HG03565 (cell line): Measurements from ENCODE around the gene NAPEPLD.
"Not testable (repeated sequence)": the region's sequence is repeated elsewhere in the genome, so short reads cannot be mapped to it uniquely, and the experiment has no call there.

Experiments
- ATAC-seq: cut with Tn5 transposase; IDR thresholded peaks from one replicate; pipeline ENCODE4 v1.9.1; 2021; ENCODE audit warnings: mild to moderate bottlenecking, moderate library complexity; ENCODE audit not compliant: unreplicated experiment

The NAPEPLD gene

GRCh38 chr7:103144754-103145153 lies 4.1 kb downstream of the NAPEPLD start:
- ATAC-seq: not testable (repeated sequence)

GRCh38 chr7:103143868-103144267 lies 5.0 kb downstream of the NAPEPLD start:
- ATAC-seq: no peak

- no peak for ATAC-seq
Observed at GRCh38 chr7:103142494-103142893, 6.4 kb downstream of the NAPEPLD start.

GRCh38 chr7:103141753-103142404 lies 7.0 kb downstream of the NAPEPLD start:
- no peak for ATAC-seq

- ATAC-seq: no peak
Observed at GRCh38 chr7:103140685-103141084, 8.2 kb downstream of the NAPEPLD start.

- no peak for ATAC-seq
Observed at GRCh38 chr7:103140061-103140460, 8.8 kb downstream of the NAPEPLD start.

GRCh38 chr7:103134836-103135554 lies 13.9 kb downstream of the NAPEPLD start:
- ATAC-seq: no peak

- ATAC-seq: no peak
Observed at GRCh38 chr7:103132995-103133688, 15.8 kb downstream of the NAPEPLD start.

GRCh38 chr7:103130901-103131624 lies 17.8 kb downstream of the NAPEPLD start:
- ATAC-seq: no peak

- ATAC-seq: no peak
Observed at GRCh38 chr7:103129702-103130549, 19.0 kb downstream of the NAPEPLD start.

- ATAC-seq: no peak
Observed at GRCh38 chr7:103127006-103127405, 21.9 kb downstream of the NAPEPLD start.

GRCh38 chr7:103124429-103124979 lies 24.4 kb downstream of the NAPEPLD start:
- no peak for ATAC-seq

GRCh38 chr7:103123529-103123928 lies 25.4 kb downstream of the NAPEPLD start:
- ATAC-seq: no peak

GRCh38 chr7:103121641-103122040 lies 27.3 kb downstream of the NAPEPLD start:
- no peak for ATAC-seq

GRCh38 chr7:103120362-103120761 lies 28.5 kb downstream of the NAPEPLD start:
- ATAC-seq: no peak

GRCh38 chr7:103119791-103120291 lies 29.1 kb downstream of the NAPEPLD start:
- no peak for ATAC-seq

GRCh38 chr7:103117465-103117864 lies 31.4 kb downstream of the NAPEPLD start:
- ATAC-seq: no peak

- ATAC-seq: no peak
Observed at GRCh38 chr7:103116991-103117390, 31.9 kb downstream of the NAPEPLD start.

GRCh38 chr7:103116511-103116910 lies 32.4 kb downstream of the NAPEPLD start:
- ATAC-seq: no peak

GRCh38 chr7:103115771-103116170 lies 33.1 kb downstream of the NAPEPLD start:
- ATAC-seq: no peak
